Neural cell (in vitro differentiated cells): ENCODE results near the gene PGRMC2. TPM values are rescaled to one million over a fixed set of nuclear protein-coding genes. Genes with fewer than 3 reads are reported as not detected.
"Not testable (repeated sequence)": the region's sequence is repeated elsewhere in the genome, so short reads cannot be mapped to it uniquely, and the experiment has no call there.

Experiments used
- H2AFZ ChIP-seq: fragments of 200-600, 300-800 bp; sonication (generic), shearing (Covaris generic); 2 replicates; pipeline ENCODE4 v1.6.0; 2014; ENCODE audit warnings: low read depth, mild to moderate bottlenecking, antibody characterized with exemption, low read length, moderate library complexity
- H3F3A ChIP-seq: fragments of 200-600 bp; shearing (Covaris generic); 2 replicates; pipeline ENCODE4 v1.6.1; 2016; ENCODE audit warnings: mild to moderate bottlenecking, moderate library complexity, mixed read lengths, antibody characterized with exemption, low read length; ENCODE audit not compliant: insufficient read depth, poor library complexity, severe bottlenecking
- H3K27ac ChIP-seq: fragments of 200-600, 300-800 bp; sonication (generic), shearing (Covaris generic); 2 replicates; pipeline ENCODE4 v1.5.1; 2014; ENCODE audit warnings: mild to moderate bottlenecking, low read length, moderate library complexity
- H3K27me3 ChIP-seq: fragments of 300-800, 200-600 bp; sonication (generic), shearing (Covaris generic); 2 replicates; pipeline ENCODE4 v1.6.0; 2014; ENCODE audit warnings: mild to moderate bottlenecking, low read depth, low read length, moderate library complexity; ENCODE audit not compliant: insufficient read depth
- H3K36me3 ChIP-seq: fragments of 300-800, 200-600 bp; sonication (generic), shearing (Covaris generic); 2 replicates; pipeline ENCODE4 v1.5.1; 2014; ENCODE audit warnings: mild to moderate bottlenecking, antibody characterized with exemption, low read length, moderate library complexity; ENCODE audit not compliant: insufficient read depth
- H3K4me2 ChIP-seq: fragments of 300-800, 200-600 bp; sonication (generic), shearing (Covaris generic); 2 replicates; pipeline ENCODE4 v1.6.0; 2014; ENCODE audit warnings: mild to moderate bottlenecking, low read length
- H3K4me3 ChIP-seq: fragments of 300-800, 200-600 bp; sonication (generic), shearing (Covaris generic); 2 replicates; pipeline ENCODE4 v1.5.1; 2014; ENCODE audit warnings: mild to moderate bottlenecking, low read length, moderate library complexity
- H3K79me2 ChIP-seq: fragments of 200-600 bp; shearing (Covaris generic); replicated peaks from 2 replicates; pipeline ENCODE4 v1.6.0; 2014; ENCODE audit warnings: mild to moderate bottlenecking, low read length, moderate library complexity; ENCODE audit not compliant: insufficient read depth
- H3K9ac ChIP-seq: fragments of 300-800, 200-600 bp; sonication (generic), shearing (Covaris generic); 2 replicates; pipeline ENCODE4 v1.6.1; 2016; ENCODE audit warnings: mild to moderate bottlenecking, low read length, mixed read lengths
- H3K9me2 ChIP-seq: fragments of 200-600 bp; shearing (Covaris generic); 2 replicates; pipeline ENCODE4 v1.6.1; 2016; ENCODE audit warnings: mild to moderate bottlenecking, low read length, mixed read lengths; ENCODE audit not compliant: insufficient read depth
- H3K9me3 ChIP-seq: fragments of 200-600, 300-800 bp; sonication (generic), shearing (Covaris generic); 2 replicates; pipeline ENCODE4 v1.6.1; 2016; ENCODE audit warnings: mild to moderate bottlenecking, mixed run types, low read length, moderate library complexity, mixed read lengths
- H4K20me1 ChIP-seq: fragments of 200-600 bp; shearing (Covaris generic); 2 replicates; pipeline ENCODE4 v1.6.1; 2016; ENCODE audit warnings: mild to moderate bottlenecking, mixed run types; ENCODE audit not compliant: insufficient read depth
- CTCF ChIP-seq: fragments of 450-650 bp; IDR thresholded peaks from 2 replicates; pipeline ENCODE4 v1.5.1; 2014; ENCODE audit warnings: antibody characterized with exemption, mild to moderate bottlenecking, moderate library complexity; ENCODE audit not compliant: poor library complexity, severe bottlenecking
- EP300 ChIP-seq: fragments of 450-650 bp; conservative IDR thresholded peaks from 2 replicates; pipeline ENCODE4 v1.6.1; 2014; ENCODE audit warnings: antibody characterized with exemption, mild to moderate bottlenecking, moderate library complexity; ENCODE audit not compliant: poor library complexity, severe bottlenecking
- EZH2 ChIP-seq: fragments of 200-600, 300-800 bp; shearing (Covaris generic), sonication (generic); IDR thresholded peaks from 2 replicates; pipeline ENCODE4 v1.6.1; 2014; ENCODE audit warnings: antibody characterized with exemption, low read length, borderline replicate concordance, mild to moderate bottlenecking; ENCODE audit not compliant: insufficient read depth, poor library complexity, severe bottlenecking
- MXI1 ChIP-seq: fragments of 450-650 bp; conservative IDR thresholded peaks from 2 replicates; pipeline ENCODE4 v1.6.1; 2014; ENCODE audit warnings: antibody characterized with exemption, mild to moderate bottlenecking; ENCODE audit not compliant: poor library complexity, severe bottlenecking
- POLR2AphosphoS5 ChIP-seq: IDR thresholded peaks from 2 replicates; pipeline ENCODE4 v1.6.1; 2012
- RAD21 ChIP-seq: fragments of 450-650 bp; conservative IDR thresholded peaks from 2 replicates; pipeline ENCODE4 v1.6.1; 2014; ENCODE audit warnings: antibody characterized with exemption, mild to moderate bottlenecking, moderate library complexity
- SMC3 ChIP-seq: fragments of 450-650 bp; conservative IDR thresholded peaks from 2 replicates; pipeline ENCODE4 v1.6.1; 2014; ENCODE audit warnings: antibody characterized with exemption, mild to moderate bottlenecking, moderate library complexity; ENCODE audit not compliant: poor library complexity
- TAF1 ChIP-seq: IDR thresholded peaks from 2 replicates; pipeline ENCODE4 v1.6.1; 2012; ENCODE audit warnings: low read depth
- polyA plus RNA-seq: library from polyadenylated mRNA; depleted of rRNA; stranded (reverse); fragments of >200 nt; gene quantifications from 2 replicates; pipeline ENCODE4 v1.2.3, GENCODE V29; 2014
- TF ChIP-seq, protein P1 (sequence below): IDR thresholded peaks from 2 replicates; pipeline ENCODE4 v1.6.1; 2012; ENCODE audit warnings: borderline replicate concordance

Gene PGRMC2
- polyA plus RNA-seq, 1 donor from 2014 or later: 16.5 TPM

DNA sequence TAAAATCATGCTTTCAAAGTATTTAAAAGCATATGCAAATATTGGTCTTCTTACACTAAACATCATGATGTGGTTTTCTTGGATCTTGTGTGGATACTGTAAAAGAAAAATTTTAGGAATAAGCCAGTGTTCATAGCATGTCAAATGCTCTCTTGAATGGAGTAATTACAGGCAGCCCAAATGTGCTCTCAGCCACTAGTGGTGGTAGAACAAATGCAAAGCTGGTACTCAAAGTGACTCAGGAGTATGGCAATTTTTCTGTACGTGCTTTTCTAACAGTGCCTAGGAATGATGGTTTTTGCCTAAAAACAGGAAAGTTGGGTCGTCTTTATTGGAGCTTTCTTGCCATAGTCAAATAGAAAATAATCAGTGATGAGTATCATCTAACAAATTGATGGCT is 19.9 kb downstream of the PGRMC2 start:
- no peaks in the 10 kb centered on the region for H3K9me3 ChIP-seq
- TF ChIP-seq POLR2AphosphoS5: no peak
- TF ChIP-seq CTCF: no peak
- TF ChIP-seq, protein P1, sequence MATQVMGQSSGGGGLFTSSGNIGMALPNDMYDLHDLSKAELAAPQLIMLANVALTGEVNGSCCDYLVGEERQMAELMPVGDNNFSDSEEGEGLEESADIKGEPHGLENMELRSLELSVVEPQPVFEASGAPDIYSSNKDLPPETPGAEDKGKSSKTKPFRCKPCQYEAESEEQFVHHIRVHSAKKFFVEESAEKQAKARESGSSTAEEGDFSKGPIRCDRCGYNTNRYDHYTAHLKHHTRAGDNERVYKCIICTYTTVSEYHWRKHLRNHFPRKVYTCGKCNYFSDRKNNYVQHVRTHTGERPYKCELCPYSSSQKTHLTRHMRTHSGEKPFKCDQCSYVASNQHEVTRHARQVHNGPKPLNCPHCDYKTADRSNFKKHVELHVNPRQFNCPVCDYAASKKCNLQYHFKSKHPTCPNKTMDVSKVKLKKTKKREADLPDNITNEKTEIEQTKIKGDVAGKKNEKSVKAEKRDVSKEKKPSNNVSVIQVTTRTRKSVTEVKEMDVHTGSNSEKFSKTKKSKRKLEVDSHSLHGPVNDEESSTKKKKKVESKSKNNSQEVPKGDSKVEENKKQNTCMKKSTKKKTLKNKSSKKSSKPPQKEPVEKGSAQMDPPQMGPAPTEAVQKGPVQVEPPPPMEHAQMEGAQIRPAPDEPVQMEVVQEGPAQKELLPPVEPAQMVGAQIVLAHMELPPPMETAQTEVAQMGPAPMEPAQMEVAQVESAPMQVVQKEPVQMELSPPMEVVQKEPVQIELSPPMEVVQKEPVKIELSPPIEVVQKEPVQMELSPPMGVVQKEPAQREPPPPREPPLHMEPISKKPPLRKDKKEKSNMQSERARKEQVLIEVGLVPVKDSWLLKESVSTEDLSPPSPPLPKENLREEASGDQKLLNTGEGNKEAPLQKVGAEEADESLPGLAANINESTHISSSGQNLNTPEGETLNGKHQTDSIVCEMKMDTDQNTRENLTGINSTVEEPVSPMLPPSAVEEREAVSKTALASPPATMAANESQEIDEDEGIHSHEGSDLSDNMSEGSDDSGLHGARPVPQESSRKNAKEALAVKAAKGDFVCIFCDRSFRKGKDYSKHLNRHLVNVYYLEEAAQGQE: no peak
- no peak for TF ChIP-seq SMC3
- TF ChIP-seq EZH2: no peak
- no peak for TF ChIP-seq RAD21
- no peak for TF ChIP-seq TAF1
- no peak for TF ChIP-seq MXI1
- TF ChIP-seq EP300: no peak
- H3K9ac ChIP-seq: no peak overlapping the region
- H3K79me2 ChIP-seq: no peaks in the 10 kb centered on the region
- peaks cover 17% of the 10 kb centered on the region for H3K36me3 ChIP-seq
- H3K4me2 ChIP-seq: no peak overlapping the region
- no peak overlapping the region for H2AFZ ChIP-seq
- H4K20me1 ChIP-seq: no peaks in the 10 kb centered on the region
- no peak overlapping the region for H3K27ac ChIP-seq
- no peaks in the 10 kb centered on the region for H3K27me3 ChIP-seq
- no peaks in the 10 kb centered on the region for H3F3A ChIP-seq
- H3K4me3 ChIP-seq: no peak overlapping the region
- H3K9me2 ChIP-seq: no peaks in the 10 kb centered on the region

- H3K4me2 ChIP-seq, H3K9me3 ChIP-seq, H4K20me1 ChIP-seq, H3K4me3 ChIP-seq, H3K27ac ChIP-seq, H3K9ac ChIP-seq, H3F3A ChIP-seq, H3K27me3 ChIP-seq, H3K79me2 ChIP-seq, H3K9me2 ChIP-seq, H2AFZ ChIP-seq: not testable (repeated sequence)
- peaks cover 17% of the 10 kb centered on the region for H3K36me3 ChIP-seq
Observed at GRCh38 chr4:128267171-128267570, 20.4 kb downstream of the PGRMC2 start.

DNA sequence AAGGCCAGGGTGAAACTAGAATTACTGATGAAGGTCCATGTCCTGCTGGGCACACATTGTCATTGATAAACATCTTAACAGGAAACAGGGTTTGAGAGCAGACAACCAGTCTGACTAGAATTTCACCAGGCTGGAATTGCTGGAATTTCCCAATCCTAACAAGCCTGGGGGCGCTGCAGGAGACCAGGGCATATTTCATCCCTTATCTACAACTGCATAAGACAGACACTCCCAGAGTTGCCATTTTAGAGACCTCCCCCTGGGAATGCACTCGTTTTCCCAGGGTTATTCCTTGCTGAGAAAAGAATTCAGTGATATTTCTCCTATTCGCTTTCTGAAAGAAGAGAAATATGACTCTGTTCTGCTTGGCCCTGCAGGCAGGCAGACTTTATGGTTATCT is 22.1 kb downstream of the PGRMC2 start:
- H4K20me1 ChIP-seq, H3K27ac ChIP-seq, H3K9ac ChIP-seq, H3K4me2 ChIP-seq, H3K9me3 ChIP-seq, H2AFZ ChIP-seq, H3K79me2 ChIP-seq, H3K4me3 ChIP-seq, H3K9me2 ChIP-seq, H3F3A ChIP-seq, H3K27me3 ChIP-seq: not testable (repeated sequence)
- H3K36me3 ChIP-seq: peaks cover 13% of the 10 kb centered on the region

DNA sequence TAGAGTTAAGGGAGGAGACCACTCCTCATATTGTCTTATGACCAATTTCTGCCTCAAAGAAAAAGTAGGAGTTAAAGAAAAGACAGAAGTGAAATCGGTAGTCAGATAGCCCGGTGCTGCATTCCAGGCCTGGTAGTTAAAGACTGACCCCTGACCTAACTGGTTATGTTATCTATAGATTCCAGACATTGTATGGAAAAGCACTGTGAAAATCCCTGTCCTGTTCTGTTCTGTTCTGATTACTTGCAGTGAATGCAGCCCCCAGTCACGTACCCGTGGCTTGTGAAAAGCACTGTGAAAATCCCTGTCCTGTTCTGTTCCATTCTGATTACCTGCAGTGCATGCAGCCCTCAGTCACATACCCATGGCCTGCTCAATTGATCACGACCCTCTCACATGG is 27.7 kb downstream of the PGRMC2 start:
- H3K9me3 ChIP-seq, H3K79me2 ChIP-seq: not testable (repeated sequence)

GRCh38 chr4:128258166-128258565 is 29.4 kb downstream of the PGRMC2 start:
- not testable (repeated sequence) for H3K9me3 ChIP-seq, H2AFZ ChIP-seq, H3K9ac ChIP-seq, H4K20me1 ChIP-seq, H3K27me3 ChIP-seq, H3K27ac ChIP-seq, H3K36me3 ChIP-seq, H3K9me2 ChIP-seq, H3K4me2 ChIP-seq, H3K79me2 ChIP-seq, H3F3A ChIP-seq, H3K4me3 ChIP-seq

More for the DNA sequence above, 27.7 kb downstream of the PGRMC2 start:
- not testable (repeated sequence) for H3K9me2 ChIP-seq, H4K20me1 ChIP-seq, H3F3A ChIP-seq, H3K27ac ChIP-seq, H3K36me3 ChIP-seq, H3K9ac ChIP-seq, H3K27me3 ChIP-seq, H3K4me3 ChIP-seq, H3K4me2 ChIP-seq, H2AFZ ChIP-seq
